ENCODE data around the gene USB1. TPM values are rescaled to one million over a fixed set of nuclear protein-coding genes. Genes with fewer than 3 reads are reported as not detected.

USB1 gene
- polyA plus RNA-seq, 2 of the 4 experiments (the other 2 are of a cell fraction) = 88.8 to 143 TPM

- ChIA-PET POLR2A (no interaction called here), CTCF (interaction anchor here (0.5 kb wide), 1 partner anchor 20 kb away, joined by 4 read pairs; no protein-coding TSS in a partner anchor)
- Histone ChIP-seq H3K4me3 (no peak overlapping the region), H3K9me3 (no peaks in the 10 kb centered on the region), H3K27ac (no peak overlapping the region), H3K4me2 (no peak overlapping the region), H3K4me1 (no peaks in the 10 kb centered on the region)
- FAIRE-seq = no peak
- DNase-seq (ENCODE audit: low read depth in 1 of 2, low spot score in 1 of 2) = no peak
- ATAC-seq = no peak
- no peak for TF ChIP-seq HOXB13 (CRISPR knock-in tag; IDR thresholded peaks at IDR 0.05; ENCODE audit: low read depth)
- TF ChIP-seq CTCF (IDR thresholded peaks at IDR 0.05) = no peak
- TF ChIP-seq BHLHE40 (IDR thresholded peaks at IDR 0.05; ENCODE audit: low read depth, low read length) = no peak
- TF ChIP-seq ZNF302 (CRISPR knock-in tag; IDR thresholded peaks at IDR 0.05) = no peak
- no peak for TF ChIP-seq FOSB (CRISPR knock-in tag; IDR thresholded peaks at IDR 0.05)
- 93% methylated on average over 15 of the region's 16 CpGs for WGBS (ENCODE audit: missing lambda C conversion rate)
Observed at GRCh38 chr16:58042886-58043515, 41.8 kb downstream of the USB1 start.

GRCh38 chr16:58043571-58044155 lies 42.5 kb downstream of the USB1 start:
- Histone ChIP-seq H3K9me3 (no peaks in the 10 kb centered on the region), H3K4me2 (no peak overlapping the region), H3K4me1 (no peaks in the 10 kb centered on the region), H3K4me3 (no peak overlapping the region), H3K27ac (no peak overlapping the region)
- WGBS (ENCODE audit: missing lambda C conversion rate) = 89% methylated on average over 6 of the region's 7 CpGs
- no peak for FAIRE-seq
- no peak for DNase-seq (ENCODE audit: low read depth in 1 of 2, low spot score in 1 of 2)
- TF ChIP-seq JUNB (IDR thresholded peaks at IDR 0.05) (no peak), CEBPB (IDR thresholded peaks at IDR 0.05) (no peak), MYC (IDR thresholded peaks at IDR 0.05; ENCODE audit: borderline replicate concordance, low read length) (no peak), HOXB13 (CRISPR knock-in tag; IDR thresholded peaks at IDR 0.05; ENCODE audit: low read depth) (no peak), HEYL (CRISPR knock-in tag; IDR thresholded peaks at IDR 0.05) (no peak), POLR2AphosphoS2 (conservative IDR thresholded peaks at IDR 0.05; ENCODE audit: low read length) (no peak), E2F6 (IDR thresholded peaks at IDR 0.05; ENCODE audit: borderline replicate concordance, low read depth) (no peak)
- no peak for ATAC-seq
- ChIA-PET POLR2A (no interaction called here), CTCF (interaction anchor here (1.0 to 1.3 kb wide), 2 partner anchors 11 to 22 kb away, joined by 3 to 6 read pairs; no protein-coding TSS in a partner anchor)

GRCh38 chr16:58044266-58045019 lies 43.2 kb downstream of the USB1 start:
- TF ChIP-seq POLR2AphosphoS2 (conservative IDR thresholded peaks at IDR 0.05; ENCODE audit: low read length) = no peak
- no peak for TF ChIP-seq E2F6 (IDR thresholded peaks at IDR 0.05; ENCODE audit: borderline replicate concordance, low read depth)
- no peak for TF ChIP-seq ATOH8 (CRISPR knock-in tag; IDR thresholded peaks at IDR 0.05; ENCODE audit: low read depth)
- TF ChIP-seq MYC (IDR thresholded peaks at IDR 0.05; ENCODE audit: borderline replicate concordance, low read length) = no peak
- no peak for TF ChIP-seq RFX5 (IDR thresholded peaks at IDR 0.05)
- TF ChIP-seq TP53 (CRISPR knock-in tag; IDR thresholded peaks at IDR 0.05) = no peak
- no peak for TF ChIP-seq SREBF2 (IDR thresholded peaks at IDR 0.05)
- WGBS (ENCODE audit: missing lambda C conversion rate) = 85% methylated on average over 9 of the region's 9 CpGs
- POLR2A ChIA-PET = no interaction called here
- Histone ChIP-seq H3K4me3 (no peak overlapping the region), H3K9me3 (no peaks in the 10 kb centered on the region), H3K4me2 (no peak overlapping the region), H3K4me1 (no peaks in the 10 kb centered on the region), H3K27ac (no peak overlapping the region)
- no peak for DNase-seq (ENCODE audit: low read depth in 1 of 2, low spot score in 1 of 2)
- CTCF ChIA-PET = interaction anchor here (1.0 to 1.3 kb wide), 2 partner anchors 12 to 23 kb away, joined by 3 to 6 read pairs; no protein-coding TSS in a partner anchor
- no peak for ATAC-seq
- FAIRE-seq = no peak
